Effector CD4-positive, alpha-beta T cell (primary cell): ENCODE measurements around the gene SLC6A2.

Experiments
- DNase-seq: peaks from one replicate; pipeline ENCODE4 v3.0.0-alpha.2; 2020

Gene SLC6A2

GRCh38 chr16:55678161-55678821, 22.5 kb downstream of the SLC6A2 start:
- DNase-seq: no peak

- no peak for DNase-seq
Measured at GRCh38 chr16:55682086-55682485, 26.3 kb downstream of the SLC6A2 start.

DNA sequence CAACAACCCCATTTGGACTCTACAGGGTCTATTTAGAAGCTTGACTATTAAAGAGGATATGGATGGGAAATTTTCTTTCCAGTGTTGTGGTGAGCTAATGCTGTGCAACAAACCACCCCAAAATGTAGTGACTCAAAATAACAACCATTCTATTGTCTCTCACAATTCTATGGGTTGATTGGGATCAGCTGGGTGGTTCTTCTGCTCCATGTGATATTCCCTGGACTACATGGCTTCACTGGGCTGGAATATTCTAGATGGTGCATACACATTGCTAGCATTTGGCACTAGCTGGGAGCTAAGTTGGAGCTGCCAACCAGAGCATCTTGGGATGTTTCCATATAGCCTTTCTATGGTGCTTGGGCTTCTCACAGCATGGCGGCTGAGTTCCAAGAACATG, 30.2 kb downstream of the SLC6A2 start:
- DNase-seq: no peak

DNA sequence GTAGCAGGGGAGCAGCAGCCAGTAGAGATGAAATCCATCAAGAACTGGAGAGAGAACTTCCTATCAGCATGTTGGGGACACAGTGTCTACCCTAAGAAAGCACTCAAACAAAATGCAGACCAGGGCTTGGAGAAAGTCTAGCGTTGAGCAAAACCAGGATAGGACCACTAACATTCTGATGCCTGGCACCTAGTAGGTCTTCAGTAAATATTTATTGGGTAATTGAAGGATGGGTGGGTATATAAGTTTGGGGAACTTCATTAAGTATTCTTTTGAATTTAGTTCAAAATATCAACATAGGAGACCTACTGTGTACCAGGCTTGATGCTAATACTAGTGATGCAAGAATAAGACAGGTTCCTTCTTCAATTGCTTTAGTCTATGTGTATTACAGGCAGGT, 30.9 kb downstream of the SLC6A2 start:
- no peak for DNase-seq

GRCh38 chr16:55687802-55688201, 32.0 kb downstream of the SLC6A2 start:
- no peak for DNase-seq

GRCh38 chr16:55690841-55691240, 35.1 kb downstream of the SLC6A2 start:
- DNase-seq: no peak

DNA sequence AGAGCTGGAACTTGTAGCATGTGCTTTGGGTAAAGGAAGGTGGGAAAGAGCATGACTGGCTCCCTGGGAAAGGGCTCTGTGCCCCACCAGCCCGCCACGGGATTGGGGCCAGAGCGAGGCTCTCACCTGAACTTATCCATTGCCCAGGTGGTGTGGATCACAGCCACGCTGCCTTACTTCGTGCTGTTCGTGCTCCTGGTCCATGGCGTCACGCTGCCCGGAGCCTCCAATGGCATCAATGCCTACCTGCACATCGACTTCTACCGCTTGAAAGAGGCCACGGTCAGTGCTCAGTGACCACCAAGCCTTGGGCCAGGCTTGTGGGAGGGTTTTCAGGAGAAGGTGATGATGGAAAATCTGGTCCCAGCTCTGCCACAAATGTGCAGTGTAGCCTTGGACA, 36.0 kb downstream of the SLC6A2 start:
- DNase-seq: no peak

- DNase-seq: no peak
Measured at GRCh38 chr16:55695595-55695994, 39.8 kb downstream of the SLC6A2 start.

DNA sequence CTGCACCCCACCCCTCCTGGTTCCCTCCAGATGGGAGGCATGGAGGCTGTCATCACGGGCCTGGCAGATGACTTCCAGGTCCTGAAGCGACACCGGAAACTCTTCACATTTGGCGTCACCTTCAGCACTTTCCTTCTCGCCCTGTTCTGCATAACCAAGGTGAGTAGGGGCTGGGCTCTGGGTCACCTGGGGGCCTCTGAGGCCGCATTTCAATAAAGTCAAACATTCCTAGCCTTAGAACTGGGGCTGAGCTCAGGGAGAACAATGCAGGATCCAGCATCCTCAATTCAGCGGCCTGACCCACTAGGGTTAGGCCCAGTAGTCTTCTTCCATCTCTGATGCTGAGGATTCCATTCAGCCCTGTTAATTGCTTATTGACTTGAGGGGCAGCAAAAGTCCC, 42.1 kb downstream of the SLC6A2 start:
- no peak for DNase-seq

GRCh38 chr16:55698331-55698730, 42.5 kb downstream of the SLC6A2 start:
- no peak for DNase-seq

DNA sequence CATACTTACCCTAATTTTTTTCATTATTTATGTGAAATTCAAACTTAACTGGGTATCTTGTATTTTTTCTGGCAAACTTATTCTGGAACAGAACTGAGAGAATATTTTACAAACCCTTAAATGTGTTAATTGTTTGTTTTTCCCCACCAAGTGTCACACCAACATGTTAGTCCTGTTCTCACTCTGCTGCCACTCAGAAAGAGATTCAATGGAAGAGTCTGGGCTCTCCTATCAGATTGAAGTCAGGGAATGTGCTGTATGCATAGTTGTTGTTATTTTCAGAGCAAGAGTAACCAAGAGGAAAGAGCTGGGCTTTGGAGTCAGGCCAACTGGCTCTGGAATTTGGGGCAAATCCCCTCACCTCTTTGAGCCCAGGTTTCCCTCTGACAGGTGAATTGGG, 43.2 kb downstream of the SLC6A2 start:
- no peak for DNase-seq

DNA sequence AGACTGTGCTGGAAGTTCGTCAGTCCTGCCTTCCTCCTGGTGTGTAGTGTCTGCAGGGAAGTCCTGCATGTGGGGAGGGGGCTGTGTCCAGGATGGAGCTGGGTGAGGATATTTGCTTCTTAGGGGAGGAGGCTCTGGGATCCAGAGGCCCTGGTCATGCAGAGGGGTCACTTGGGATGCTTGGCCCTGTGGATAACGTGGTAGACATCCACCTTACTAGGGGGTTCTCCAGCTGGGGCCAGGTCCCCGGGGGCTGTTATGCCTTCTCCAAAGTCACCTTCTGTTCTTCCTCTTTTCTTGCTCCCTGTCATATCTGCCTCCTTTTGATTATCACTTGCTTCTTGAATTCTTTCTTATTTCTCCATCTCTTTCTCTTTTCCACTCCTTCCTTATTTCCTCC, 43.8 kb downstream of the SLC6A2 start:
- DNase-seq: no peak

GRCh38 chr16:55700067-55700466, 44.3 kb downstream of the SLC6A2 start:
- no peak for DNase-seq

- DNase-seq: no peak
Measured at GRCh38 chr16:55700961-55701360, 45.2 kb downstream of the SLC6A2 start.

- no peak for DNase-seq
Measured at GRCh38 chr16:55701442-55702319, 45.9 kb downstream of the SLC6A2 start.

GRCh38 chr16:55703003-55704001, 47.5 kb downstream of the SLC6A2 start:
- no peak for DNase-seq

DNA sequence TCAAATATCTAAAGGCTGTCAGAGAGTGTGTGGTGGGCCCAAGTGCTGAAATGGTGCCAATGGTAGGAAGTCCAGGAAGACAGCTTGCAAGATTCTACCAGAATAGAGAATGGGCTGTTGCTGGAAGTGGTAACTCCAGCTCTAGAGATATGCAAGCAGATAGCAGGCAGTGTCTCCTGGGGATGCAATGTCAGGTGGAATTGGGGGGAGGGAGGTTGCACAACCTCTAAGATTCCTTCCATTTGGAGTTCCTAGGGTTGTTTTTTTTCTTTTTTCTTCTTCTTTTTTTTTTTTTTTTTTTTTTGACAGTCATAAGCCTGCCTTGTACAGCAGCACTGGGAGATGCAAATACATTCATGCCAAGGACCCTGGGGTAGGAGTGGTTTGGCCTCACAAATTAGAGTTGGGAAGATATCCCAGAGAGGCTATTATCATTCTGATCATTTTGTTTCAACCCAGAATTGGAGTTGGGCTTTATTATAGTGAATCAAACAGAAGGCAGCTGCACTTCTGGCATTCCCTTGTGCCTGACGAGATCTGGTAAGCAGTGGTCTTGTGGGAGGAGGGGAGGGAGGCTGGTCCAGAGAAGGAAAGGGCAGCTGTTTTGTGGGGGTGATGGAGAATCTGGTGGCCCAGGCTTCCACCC, 51.1 kb downstream of the SLC6A2 start:
- DNase-seq: no peak

- DNase-seq: no peak
Measured at GRCh38 chr16:55709801-55710200, 54.0 kb downstream of the SLC6A2 start.

DNA sequence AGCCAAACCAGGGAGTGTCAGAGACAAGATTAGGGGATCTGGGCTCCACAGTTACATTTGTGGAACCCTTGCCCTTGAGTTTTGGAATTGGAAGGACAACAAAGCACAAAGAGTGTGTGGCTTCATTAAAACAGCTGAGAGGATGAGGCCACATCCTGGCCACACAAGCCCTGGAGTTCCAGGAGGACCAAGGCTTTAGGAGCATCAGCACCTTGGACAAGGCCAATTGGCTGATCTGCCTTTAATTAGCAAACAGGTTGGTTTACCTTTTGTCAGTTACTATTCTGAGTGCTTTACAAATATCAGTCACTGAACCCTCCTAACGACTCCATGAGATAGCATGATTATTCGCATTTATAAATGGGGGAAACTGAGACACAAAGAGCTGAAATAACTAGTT, 54.7 kb downstream of the SLC6A2 start:
- DNase-seq: no peak

- DNase-seq: peak; percentile 35
Measured at GRCh38 chr16:55711959-55712876, 56.4 kb downstream of the SLC6A2 start.

GRCh38 chr16:55713103-55713502, 57.3 kb downstream of the SLC6A2 start:
- no peak for DNase-seq
